ENCODE results near the gene EHBP1. TPM values are rescaled to one million over a fixed set of nuclear protein-coding genes. Genes with fewer than 3 reads are reported as not detected.

Gene EHBP1
- total RNA-seq, result 10 to 100 TPM; 35.1 to 81.1 (median 54.6) TPM

DNA sequence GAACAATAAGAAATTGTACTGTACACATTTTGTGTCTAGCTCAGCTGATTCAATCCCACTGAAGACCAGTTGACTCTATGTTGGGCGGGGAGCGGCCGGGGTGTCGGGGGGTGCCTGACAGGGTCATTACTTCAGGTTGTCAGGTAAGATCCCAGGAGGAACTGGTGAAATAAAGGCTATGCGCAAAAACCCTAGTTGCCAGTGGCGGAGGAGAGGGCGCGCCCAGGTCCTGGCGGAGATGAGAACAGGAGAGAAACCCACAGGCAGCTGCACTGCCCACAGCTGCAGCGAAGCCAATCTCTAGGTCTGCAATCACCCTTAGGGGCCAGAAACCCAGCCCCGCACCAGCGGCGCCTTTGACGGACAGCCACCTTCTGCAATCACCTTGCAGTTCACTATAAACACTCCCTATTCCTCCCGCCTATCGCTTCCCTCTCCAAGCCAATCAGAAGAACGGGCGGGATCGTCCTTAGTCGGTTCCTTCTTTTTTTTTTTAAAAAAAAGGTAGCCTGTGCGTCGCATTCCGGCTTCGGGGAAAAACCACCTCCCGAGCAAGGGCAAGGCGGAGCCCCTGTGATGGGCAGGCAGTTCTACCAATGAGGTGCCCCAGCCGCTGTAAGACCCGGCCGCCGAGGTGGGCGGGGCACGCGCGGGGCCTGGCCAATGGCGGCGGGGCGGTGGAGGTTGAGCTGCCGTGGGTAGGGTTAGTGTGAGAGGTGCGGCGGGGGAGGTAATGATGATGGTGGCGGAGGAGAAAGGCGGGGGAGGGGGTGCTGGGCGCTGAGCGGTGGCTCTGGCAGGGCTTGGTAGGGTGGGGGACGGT lies at the start of gene EHBP1:
Gene EHBP1, plus strand, starts transcription at position 707 of the 823 bp plus-strand sequence. CDS start 1,479 bp downstream, outside the sequence.
- H3K27ac ChIP-seq, result peak within 1 kb of the TSS; percentile 86 to 90
- H3K4me1 ChIP-seq (replicated peaks in 1 of 2), result peaks cover 0 to 16% of the 10 kb centered on the region in 2 donors
- H3K4me3 ChIP-seq, result peak within 1 kb of the TSS; percentile 57 to 93 (median 77)
- in situ Hi-C loops (cut with MboI; ENCODE audit: low pct_unique_long_range_greater_than_20kb in 2 of 9, low sequenced_read_pairs in 9 of 9, unreplicated experiment in 9 of 9), result no loop called here
- WGBS, 10 experiments, result 0 to 3% (median 0%) methylated on average over 1 to 17 of the region's 45 CpGs; no CpG with 5 or more reads in 4 of the 10 experiments
- peak; percentile 90 to 93 (median 92) for ATAC-seq (replicated peaks in 6 of 8)

GRCh38 chr2:62657783-62658182 lies 47.7 kb upstream of the EHBP1 start:
- H3K27ac ChIP-seq, result no peak overlapping the region
- H3K4me1 ChIP-seq (replicated peaks in 1 of 2), result peaks cover 2 to 4% of the 10 kb centered on the region in 2 donors
- H3K4me3 ChIP-seq, result no peak overlapping the region
- in situ Hi-C loops (cut with MboI; ENCODE audit: low pct_unique_long_range_greater_than_20kb in 2 of 9, low sequenced_read_pairs in 9 of 9, unreplicated experiment in 9 of 9), result no loop called here
- no peak for ATAC-seq (replicated peaks in 6 of 8)

DNA sequence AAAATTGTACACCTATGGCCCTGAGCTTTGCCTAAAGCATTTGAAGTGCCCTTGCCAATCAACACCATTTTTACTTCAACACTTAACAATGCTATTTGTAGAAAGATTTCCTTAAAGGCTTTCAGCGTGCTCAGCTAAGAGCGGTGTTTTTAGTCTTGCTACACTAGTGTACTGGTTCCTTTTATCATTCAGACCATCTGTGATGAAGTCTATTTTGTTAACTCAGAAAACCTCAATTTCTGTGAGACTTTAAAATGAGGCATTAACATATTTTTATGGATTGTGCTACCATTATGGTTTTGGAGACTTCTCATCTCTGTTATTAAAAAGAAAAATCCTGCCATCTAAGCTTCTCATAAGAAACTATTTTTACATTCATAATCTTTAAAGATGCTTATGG lies 46.6 kb upstream of the EHBP1 start:
- ATAC-seq (replicated peaks in 6 of 8), result no peak
- in situ Hi-C loops (cut with MboI; ENCODE audit: low pct_unique_long_range_greater_than_20kb in 2 of 9, low sequenced_read_pairs in 9 of 9, unreplicated experiment in 9 of 9), result no loop called here
- H3K4me3 ChIP-seq, result no peak overlapping the region
- 80 to 100% (median 95%) methylated on average over 1 to 2 of the region's 2 CpGs; no CpG with 5 or more reads in 1 of the 10 experiments for WGBS, 10 experiments
- H3K4me1 ChIP-seq (replicated peaks in 1 of 2), result peaks cover 2 to 4% of the 10 kb centered on the region in 2 donors
- no peak overlapping the region for H3K27ac ChIP-seq

DNA sequence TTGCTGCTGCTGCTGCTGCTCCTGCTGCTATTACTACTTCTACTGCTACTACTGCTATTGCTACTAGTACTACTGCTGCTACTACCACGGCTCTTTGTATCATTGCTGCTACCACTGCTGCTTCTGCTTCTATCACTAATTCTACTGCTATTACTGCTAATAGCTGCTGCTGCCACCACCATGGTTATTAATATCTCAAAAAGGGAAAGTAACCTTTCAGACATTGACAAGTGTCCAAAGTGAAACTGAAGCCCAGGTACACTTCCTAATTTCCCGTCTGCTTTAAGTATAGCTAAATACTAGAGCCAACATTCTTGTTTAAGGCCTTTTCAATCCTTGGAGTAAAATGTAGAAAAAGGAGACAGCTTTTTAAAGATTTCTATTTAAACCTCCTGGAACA lies 45.4 kb upstream of the EHBP1 start:
- 60 to 100% (median 100%) methylated on average over 1 to 2 of the region's 2 CpGs; no CpG with 5 or more reads in 3 of the 10 experiments for WGBS, 10 experiments
- no peak overlapping the region for H3K27ac ChIP-seq
- no peak overlapping the region for H3K4me3 ChIP-seq
- no peak for ATAC-seq (replicated peaks in 6 of 8)
- H3K4me1 ChIP-seq (replicated peaks in 1 of 2), result peaks cover 2 to 4% of the 10 kb centered on the region in 2 donors
- in situ Hi-C loops (cut with MboI; ENCODE audit: low pct_unique_long_range_greater_than_20kb in 2 of 9, low sequenced_read_pairs in 9 of 9, unreplicated experiment in 9 of 9), result no loop called here

DNA sequence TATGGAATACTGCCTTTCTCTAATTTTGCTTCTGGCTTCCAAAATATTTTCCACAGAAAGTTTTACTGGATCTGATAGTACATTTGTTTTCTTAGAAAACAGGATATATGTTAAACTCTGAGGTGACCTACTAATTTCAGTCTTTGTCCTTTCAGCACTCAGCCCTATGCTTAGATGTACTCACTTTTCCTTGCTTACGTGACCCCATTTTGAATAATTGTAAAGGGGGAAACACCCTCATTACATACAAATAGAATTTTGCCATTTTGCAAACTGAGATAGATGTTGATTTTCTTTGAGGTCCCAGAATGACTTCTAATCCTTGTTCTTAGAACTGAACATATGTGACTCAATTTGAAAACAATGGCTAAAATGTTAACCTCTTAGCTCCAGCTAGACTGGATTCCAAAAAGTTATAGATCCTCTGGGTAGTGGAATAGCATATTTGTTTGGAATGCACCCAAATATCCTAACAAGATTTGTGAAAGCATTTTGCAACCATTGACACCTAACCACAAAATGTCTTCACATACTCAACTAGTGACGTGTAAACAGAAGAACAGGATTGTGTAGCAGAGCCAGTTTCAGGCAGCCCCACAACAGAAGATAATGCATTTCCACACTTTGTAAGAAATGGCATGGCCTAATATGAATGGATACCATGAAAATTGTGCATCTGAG lies 44.8 kb upstream of the EHBP1 start:
- H3K4me3 ChIP-seq, result no peak overlapping the region
- ATAC-seq (replicated peaks in 6 of 8), result peak in 3 of 8 experiments; percentile 57 to 65 (median 62)
- H3K4me1 ChIP-seq (replicated peaks in 1 of 2), result peaks cover 2 to 4% of the 10 kb centered on the region in 2 donors
- H3K27ac ChIP-seq, result no peak overlapping the region
- in situ Hi-C loops (cut with MboI; ENCODE audit: low pct_unique_long_range_greater_than_20kb in 2 of 9, low sequenced_read_pairs in 9 of 9, unreplicated experiment in 9 of 9), result no loop called here
- 0 to 96% (median 80%) methylated on average over 1 to 2 of the region's 2 CpGs; no CpG with 5 or more reads in 1 of the 10 experiments for WGBS, 10 experiments

DNA sequence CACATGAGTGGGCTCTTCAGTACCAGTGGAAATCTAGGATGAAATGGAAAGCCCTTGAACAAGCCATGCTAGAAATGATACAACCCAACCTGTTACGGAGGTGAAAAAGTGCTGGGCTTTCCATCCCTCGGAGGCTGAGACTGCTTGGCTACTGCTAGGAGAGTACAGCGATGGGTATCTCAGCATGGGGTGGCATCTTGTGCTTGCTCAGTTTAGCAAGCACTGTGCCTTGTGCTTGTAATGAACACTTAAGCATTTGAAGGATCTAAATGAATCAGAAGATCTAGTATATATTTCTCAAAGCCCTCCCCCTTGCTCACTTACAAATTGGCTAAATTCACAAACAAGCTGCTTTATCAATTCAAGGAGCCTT lies 44.3 kb upstream of the EHBP1 start:
- no peak overlapping the region for H3K4me3 ChIP-seq
- in situ Hi-C loops (cut with MboI; ENCODE audit: low pct_unique_long_range_greater_than_20kb in 2 of 9, low sequenced_read_pairs in 9 of 9, unreplicated experiment in 9 of 9), result no loop called here
- peaks cover 2 to 4% of the 10 kb centered on the region in 2 donors for H3K4me1 ChIP-seq (replicated peaks in 1 of 2)
- WGBS, 10 experiments, result 83 to 100% (median 93%) methylated on average over 1 to 3 of the region's 3 CpGs; no CpG with 5 or more reads in 4 of the 10 experiments
- no peak overlapping the region for H3K27ac ChIP-seq
- ATAC-seq (replicated peaks in 6 of 8), result no peak

DNA sequence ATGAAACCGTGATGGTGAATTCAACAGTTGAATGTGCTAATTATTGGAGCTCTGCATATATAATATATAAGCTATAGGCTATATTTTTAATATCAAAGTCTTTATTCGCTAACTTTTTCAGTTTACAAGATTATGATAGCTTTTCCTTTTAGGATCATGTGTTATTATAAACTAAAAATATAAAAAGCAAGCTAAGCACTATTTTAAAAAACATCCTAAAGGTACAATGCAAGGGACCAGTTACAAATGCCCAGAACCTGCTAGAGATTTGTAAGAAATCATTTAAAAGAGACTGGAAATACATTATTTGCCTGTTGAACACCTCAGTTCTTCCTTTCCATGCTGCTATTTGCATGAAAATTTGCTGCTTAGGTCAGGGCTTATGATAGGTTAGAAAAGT lies 43.4 kb upstream of the EHBP1 start:
- ATAC-seq (replicated peaks in 6 of 8), result no peak

DNA sequence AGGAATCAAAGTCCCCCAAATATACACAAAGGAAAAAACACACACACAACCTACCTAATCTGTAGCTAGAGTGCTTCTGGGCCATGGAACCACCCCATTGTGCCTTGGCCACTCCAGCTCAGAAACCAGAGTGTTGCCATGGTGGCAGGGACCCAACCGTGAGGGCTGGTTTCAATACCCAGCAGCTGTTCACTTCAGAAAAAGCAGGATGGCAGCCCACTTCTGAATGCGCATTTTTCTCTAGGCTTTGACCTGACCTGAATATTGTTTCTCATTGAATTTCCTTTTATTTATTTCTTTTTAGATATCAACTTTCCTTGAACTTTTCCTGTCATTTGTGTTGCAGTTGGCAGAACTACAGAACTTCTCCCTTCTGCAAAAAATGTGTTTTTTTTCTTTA lies 43.0 kb upstream of the EHBP1 start:
- H3K4me1 ChIP-seq (replicated peaks in 1 of 2), result peaks cover 2 to 4% of the 10 kb centered on the region in 2 donors
- in situ Hi-C loops (cut with MboI; ENCODE audit: low pct_unique_long_range_greater_than_20kb in 2 of 9, low sequenced_read_pairs in 9 of 9, unreplicated experiment in 9 of 9), result no loop called here
- no peak overlapping the region for H3K27ac ChIP-seq
- peak in 5 of 8 experiments; percentile 12 to 53 (median 40) for ATAC-seq (replicated peaks in 6 of 8)
- 0 to 88% (median 40%) methylated on average over 1 to 2 of the region's 2 CpGs; no CpG with 5 or more reads in 3 of the 10 experiments for WGBS, 10 experiments
- no peak overlapping the region for H3K4me3 ChIP-seq

More for the DNA sequence above, 43.4 kb upstream of the EHBP1 start:
- 53 to 100% (median 91%) methylated on average over 1 to 2 of the region's 2 CpGs for WGBS, 10 experiments
- Histone ChIP-seq H3K4me3 (no peak overlapping the region), H3K27ac (no peak overlapping the region), H3K4me1 (replicated peaks in 1 of 2) (peaks cover 2 to 4% of the 10 kb centered on the region in 2 donors)
- in situ Hi-C loops (cut with MboI; ENCODE audit: low pct_unique_long_range_greater_than_20kb in 2 of 9, low sequenced_read_pairs in 9 of 9, unreplicated experiment in 9 of 9), result no loop called here

- peak in 1 of 8 experiments; percentile 29 for ATAC-seq (replicated peaks in 6 of 8)
- peaks cover 2 to 4% of the 10 kb centered on the region in 2 donors for H3K4me1 ChIP-seq (replicated peaks in 1 of 2)
- in situ Hi-C loops (cut with MboI; ENCODE audit: low pct_unique_long_range_greater_than_20kb in 2 of 9, low sequenced_read_pairs in 9 of 9, unreplicated experiment in 9 of 9), result no loop called here
- H3K4me3 ChIP-seq, result no peak overlapping the region
- no peak overlapping the region for H3K27ac ChIP-seq
These were observed 42.1 kb upstream of the EHBP1 start for GRCh38 chr2:62663411-62663810.

- Histone ChIP-seq H3K4me3 (no peak overlapping the region), H3K4me1 (replicated peaks in 1 of 2) (peaks cover 2 to 4% of the 10 kb centered on the region in 2 donors), H3K27ac (no peak overlapping the region)
- in situ Hi-C loops (cut with MboI; ENCODE audit: low pct_unique_long_range_greater_than_20kb in 2 of 9, low sequenced_read_pairs in 9 of 9, unreplicated experiment in 9 of 9), result no loop called here
- peak in 3 of 8 experiments; percentile 12 to 24 (median 13) for ATAC-seq (replicated peaks in 6 of 8)
These were observed 41.4 kb upstream of the EHBP1 start for GRCh38 chr2:62663920-62664795.

- whole genome bisulfite sequencing, 10 experiments, result 36 to 91% (median 82%) methylated on average over 1 of the region's 1 CpG; no CpG with 5 or more reads in 2 of the 10 experiments
- no peak for ATAC-seq (replicated peaks in 6 of 8)
- Histone ChIP-seq H3K27ac (no peak overlapping the region), H3K4me1 (replicated peaks in 1 of 2) (peaks cover 2 to 4% of the 10 kb centered on the region in 2 donors), H3K4me3 (no peak overlapping the region)
- in situ Hi-C loops (cut with MboI; ENCODE audit: low pct_unique_long_range_greater_than_20kb in 2 of 9, low sequenced_read_pairs in 9 of 9, unreplicated experiment in 9 of 9), result no loop called here
These were observed 40.1 kb upstream of the EHBP1 start for GRCh38 chr2:62665446-62665845.

- no peak overlapping the region for H3K27ac ChIP-seq
- no peak overlapping the region for H3K4me3 ChIP-seq
- 69 to 100% (median 92%) methylated on average over 1 to 5 of the region's 5 CpGs; no CpG with 5 or more reads in 3 of the 10 experiments for WGBS, 10 experiments
- in situ Hi-C loops (cut with MboI; ENCODE audit: low pct_unique_long_range_greater_than_20kb in 2 of 9, low sequenced_read_pairs in 9 of 9, unreplicated experiment in 9 of 9), result no loop called here
- H3K4me1 ChIP-seq (replicated peaks in 1 of 2), result no peaks in the 10 kb centered on the region
- no peak for ATAC-seq (replicated peaks in 6 of 8)
These were observed 36.3 kb upstream of the EHBP1 start for GRCh38 chr2:62669180-62669579.

Data from motor neuron (in vitro differentiated cells).